IPS-NIHi11 (cell line): Measurements from ENCODE around the gene RAPGEF5.
A peak's percentile ranks its signal among the peaks of the same experiment; 100 is the strongest.

ENCODE experiments used
- DNase-seq: peaks from one replicate; pipeline ENCODE4 v3.0.0; 2012; ENCODE audit warnings: mixed read lengths, low spot score

The RAPGEF5 gene

DNA sequence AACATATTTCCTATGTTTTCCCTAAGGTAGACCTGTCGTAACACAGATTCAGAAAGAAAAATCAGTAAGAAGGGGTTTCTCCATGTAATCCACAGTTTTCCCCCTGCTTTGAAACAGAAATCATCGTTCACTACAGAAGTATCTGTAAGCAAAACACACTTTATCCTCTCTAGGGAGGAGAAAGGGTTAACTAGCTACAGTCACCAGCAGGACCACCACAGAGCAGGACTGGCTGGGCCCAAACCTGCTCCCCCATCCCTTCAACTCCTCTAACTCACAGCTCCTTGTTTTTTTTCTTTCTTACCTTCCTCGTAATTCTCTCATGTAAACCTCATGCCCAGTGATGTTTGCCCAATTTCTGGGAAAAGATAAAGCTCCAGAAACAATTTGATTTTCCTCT, 167.7 kb downstream of the RAPGEF5 start:
- peak; percentile 26 for DNase-seq

DNA sequence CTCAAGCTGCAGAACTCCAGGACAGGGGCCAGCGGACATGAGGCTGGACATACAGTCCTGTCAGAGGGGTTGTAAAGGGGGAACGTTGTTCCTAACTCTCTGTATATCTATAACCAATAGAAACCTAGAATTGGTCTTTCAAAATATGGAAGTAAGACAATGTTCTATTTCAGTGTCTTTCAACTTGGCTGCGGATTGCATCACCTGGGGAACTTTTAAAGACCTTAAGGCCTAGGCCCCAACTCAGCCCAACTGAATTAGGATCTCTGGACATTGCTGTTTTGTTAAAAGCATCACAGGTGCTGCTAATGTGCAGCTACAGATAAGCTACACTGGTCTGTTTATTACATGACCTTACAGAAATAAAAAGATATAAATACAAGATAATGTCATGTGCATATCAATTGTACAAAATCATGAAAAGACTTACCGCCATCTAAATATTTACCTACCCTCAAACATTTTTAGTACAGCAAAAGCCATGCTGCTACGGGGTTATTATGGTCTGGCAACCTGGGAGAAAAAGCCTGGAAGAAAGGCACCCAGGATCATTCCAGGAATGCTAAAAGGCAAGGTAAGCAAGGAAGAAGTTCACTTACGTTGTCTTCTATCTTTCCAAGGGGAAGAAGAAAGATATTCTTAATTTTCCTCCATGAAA, 169.1 kb downstream of the RAPGEF5 start:
- DNase-seq: no peak

- DNase-seq: no peak
Observed at GRCh38 chr7:22185559-22185958, 171.4 kb downstream of the RAPGEF5 start.

GRCh38 chr7:22184549-22185199, 172.3 kb downstream of the RAPGEF5 start:
- DNase-seq: peak; percentile 14

GRCh38 chr7:22183522-22184280, 173.3 kb downstream of the RAPGEF5 start:
- DNase-seq: no peak

DNA sequence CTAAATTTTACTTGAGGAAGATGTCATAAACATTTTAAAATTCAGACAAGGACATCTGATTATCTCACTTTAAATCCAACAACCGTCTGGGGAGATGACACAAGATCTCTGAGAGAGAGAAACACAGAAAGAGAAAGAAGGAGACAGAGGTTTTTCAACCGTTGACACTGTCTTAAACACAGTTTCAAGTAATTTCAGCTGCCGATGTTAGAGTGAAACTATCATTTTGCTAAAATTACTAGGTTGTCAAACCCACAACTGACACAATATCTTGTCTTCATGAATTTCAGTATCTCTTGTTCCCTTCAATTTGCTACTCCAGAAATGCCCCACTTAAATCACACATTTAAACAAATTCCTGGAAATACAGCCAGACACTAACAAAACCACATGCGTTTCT, 174.8 kb downstream of the RAPGEF5 start:
- DNase-seq: no peak

DNA sequence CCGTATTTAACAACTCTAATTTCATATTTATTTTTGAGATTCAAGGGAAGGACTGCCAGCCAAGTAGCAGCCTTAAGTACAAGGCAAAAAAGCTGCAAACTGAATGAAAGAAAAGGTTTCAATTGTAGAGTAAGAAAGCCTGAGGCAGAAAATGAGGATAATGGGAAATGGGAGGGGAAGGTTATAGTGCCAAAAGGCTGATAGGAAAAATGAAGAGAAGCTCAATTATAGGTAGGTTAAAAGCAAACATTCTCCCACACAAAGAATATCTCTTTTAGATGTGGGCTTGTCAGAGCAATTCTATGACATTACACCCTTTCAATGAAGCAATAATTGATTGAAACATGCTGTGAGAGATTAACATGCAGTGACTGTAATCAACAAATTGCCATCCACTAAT, 175.3 kb downstream of the RAPGEF5 start:
- DNase-seq: no peak

DNA sequence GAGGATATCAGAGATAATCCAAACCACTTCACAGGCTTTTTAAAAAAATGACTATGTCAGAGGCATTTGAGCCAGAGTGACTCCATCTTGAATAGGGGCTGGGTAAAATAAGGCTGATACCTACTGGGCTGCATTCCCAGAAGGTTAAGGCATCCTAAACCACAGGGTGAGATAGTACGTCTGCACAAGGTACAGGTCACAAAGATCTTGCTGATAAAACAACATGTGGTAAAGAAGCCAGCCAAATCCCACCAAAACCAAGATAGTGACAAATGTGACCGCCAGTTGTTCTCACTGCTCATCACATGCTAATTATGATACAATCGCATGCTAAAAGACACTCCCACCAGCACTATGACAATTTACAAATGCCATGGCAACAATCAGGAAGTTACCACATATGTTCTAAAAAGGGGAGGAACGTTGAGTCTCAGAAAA, 177.5 kb downstream of the RAPGEF5 start:
- DNase-seq: no peak

GRCh38 chr7:22178735-22179134, 178.2 kb downstream of the RAPGEF5 start:
- no peak for DNase-seq

GRCh38 chr7:22176791-22177412, 180.1 kb downstream of the RAPGEF5 start:
- no peak for DNase-seq

DNA sequence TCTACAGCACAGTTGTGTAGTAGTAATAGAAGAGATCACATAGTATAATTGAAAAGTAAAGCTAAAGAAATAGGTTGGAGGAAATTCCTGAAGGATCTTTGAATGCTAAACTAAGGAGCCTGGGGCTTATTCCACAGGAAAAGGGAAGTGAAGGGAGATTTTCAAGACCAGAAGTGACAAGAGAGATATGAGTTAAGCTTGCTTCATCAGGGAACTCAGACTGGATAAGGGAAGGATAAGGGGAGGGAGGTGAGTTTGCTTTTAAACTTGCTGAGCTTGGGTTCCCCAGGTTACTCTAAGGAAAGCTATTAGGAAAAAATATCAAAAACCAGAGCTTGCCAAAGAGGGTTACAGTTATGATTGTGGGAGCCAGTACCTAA, 182.4 kb downstream of the RAPGEF5 start:
- no peak for DNase-seq

DNA sequence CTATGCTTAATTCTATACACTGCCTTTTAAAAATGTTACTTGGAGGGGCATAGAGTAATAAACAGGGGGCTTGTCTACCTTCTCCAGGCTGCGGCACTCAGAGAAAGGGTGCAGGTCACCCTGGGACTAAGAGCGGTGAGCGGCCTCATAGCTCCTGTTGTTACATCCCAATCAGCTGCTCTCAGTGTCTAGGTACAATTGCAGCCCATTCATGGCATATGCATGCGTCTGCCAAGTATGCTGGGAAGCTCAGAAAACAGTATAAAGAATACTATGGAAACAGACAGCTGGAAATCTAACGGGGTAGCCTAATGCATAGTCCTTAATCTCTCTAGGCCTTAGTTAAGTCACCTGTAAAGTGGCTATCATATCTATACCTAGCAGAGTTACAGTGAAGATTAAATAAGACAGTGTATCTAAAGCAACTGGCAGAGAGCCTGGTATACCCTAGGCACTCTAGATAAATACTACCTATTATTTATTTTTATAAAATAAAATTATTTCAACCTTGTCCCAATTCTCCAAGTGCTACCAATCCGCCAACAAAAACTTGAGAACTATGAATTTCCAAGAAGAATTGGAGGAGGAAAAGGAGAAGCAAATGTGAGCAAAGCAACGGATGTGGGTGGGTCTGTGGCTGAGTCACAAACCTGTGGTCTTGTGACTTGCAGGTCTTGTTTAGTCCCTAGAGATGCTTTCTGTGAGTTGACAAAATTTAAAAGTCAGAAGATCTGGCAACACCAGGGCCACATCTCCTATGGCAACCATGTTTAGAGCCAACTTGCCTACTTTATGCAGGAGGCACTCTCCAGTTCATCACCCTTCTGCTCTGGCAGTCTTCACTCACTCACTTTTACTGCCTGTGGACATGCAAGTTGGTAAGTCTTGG, 183.0 kb downstream of the RAPGEF5 start:
- no peak for DNase-seq

GRCh38 chr7:22168129-22168634, 188.8 kb downstream of the RAPGEF5 start:
- DNase-seq: no peak

DNA sequence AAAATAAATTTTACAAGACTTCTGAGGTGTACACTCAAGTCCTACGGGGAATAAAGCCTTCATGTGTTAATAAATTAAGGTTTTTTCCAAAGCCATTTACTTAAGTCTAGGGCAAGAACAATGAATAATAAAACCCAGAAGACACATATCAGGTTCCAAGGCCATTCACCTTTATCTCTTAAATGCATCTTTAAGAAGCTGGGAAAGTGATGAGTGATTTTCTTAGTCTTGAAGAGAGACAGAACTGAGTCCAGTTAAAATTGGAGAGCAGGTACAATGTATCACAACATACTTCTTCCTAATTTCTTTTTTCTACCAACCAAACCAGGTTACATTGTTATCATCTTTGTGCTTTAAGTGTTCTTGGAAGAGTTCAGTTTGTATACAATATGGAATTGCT, 189.5 kb downstream of the RAPGEF5 start:
- DNase-seq: no peak

DNA sequence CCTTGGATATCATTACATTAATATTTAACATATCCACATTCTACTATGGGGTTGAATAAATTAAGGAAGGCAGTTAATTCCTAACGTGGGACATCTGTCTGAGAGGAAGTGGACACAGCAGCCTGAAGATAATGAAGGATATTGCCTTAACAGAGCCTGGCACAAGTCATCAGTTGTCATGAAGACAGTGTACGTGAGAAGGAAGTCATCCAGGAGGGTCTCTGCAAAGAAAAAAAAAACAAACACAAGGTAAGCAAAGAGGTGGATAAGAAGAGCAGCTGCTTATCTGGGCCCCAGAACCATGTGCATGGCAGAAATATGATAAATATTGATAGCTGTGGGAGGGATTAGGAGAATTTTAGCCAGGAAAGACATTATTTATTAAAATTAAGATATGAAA, 190.0 kb downstream of the RAPGEF5 start:
- DNase-seq: no peak

GRCh38 chr7:22159341-22159740, 197.6 kb downstream of the RAPGEF5 start:
- no peak for DNase-seq

DNA sequence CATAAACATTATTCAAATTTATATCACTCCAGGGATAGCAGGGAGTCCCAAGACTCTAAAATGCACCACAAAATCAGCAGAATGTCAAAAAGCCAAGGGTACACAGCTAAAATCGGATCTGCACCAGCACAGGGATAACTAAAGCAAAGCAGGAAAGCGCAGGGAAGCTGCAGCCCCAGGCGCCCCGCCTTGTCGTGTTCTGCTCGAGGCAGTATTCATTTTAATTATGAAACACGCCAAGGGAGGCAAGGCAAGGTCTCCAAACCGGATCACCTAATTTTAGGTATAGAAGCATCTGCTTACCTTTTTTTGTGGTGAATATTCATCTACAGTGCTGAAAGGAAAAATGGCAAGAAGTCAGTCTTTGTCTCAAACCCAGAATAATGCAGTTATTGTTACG, 199.4 kb downstream of the RAPGEF5 start:
- DNase-seq: no peak

GRCh38 chr7:22156205-22156604, 200.7 kb downstream of the RAPGEF5 start:
- DNase-seq: no peak

DNA sequence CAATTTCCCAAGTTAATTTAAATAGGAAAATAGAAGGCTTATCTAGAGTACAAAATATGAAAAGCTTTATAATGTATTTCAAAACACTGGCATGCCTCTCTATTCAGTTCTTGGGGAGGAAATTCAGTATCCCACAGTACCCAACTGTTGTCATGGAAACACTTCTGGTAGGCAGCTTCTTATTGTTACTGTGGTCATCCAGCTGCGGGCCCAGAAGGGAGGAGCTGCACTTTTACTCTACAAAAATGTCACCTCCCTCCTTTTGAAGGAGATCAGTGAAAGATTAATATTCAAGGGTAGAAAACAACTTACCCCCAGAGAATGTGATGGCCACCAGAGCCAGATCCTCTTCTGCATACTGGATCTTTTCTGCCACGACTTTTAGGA, 202.8 kb downstream of the RAPGEF5 start:
- peak; percentile 17 for DNase-seq

DNA sequence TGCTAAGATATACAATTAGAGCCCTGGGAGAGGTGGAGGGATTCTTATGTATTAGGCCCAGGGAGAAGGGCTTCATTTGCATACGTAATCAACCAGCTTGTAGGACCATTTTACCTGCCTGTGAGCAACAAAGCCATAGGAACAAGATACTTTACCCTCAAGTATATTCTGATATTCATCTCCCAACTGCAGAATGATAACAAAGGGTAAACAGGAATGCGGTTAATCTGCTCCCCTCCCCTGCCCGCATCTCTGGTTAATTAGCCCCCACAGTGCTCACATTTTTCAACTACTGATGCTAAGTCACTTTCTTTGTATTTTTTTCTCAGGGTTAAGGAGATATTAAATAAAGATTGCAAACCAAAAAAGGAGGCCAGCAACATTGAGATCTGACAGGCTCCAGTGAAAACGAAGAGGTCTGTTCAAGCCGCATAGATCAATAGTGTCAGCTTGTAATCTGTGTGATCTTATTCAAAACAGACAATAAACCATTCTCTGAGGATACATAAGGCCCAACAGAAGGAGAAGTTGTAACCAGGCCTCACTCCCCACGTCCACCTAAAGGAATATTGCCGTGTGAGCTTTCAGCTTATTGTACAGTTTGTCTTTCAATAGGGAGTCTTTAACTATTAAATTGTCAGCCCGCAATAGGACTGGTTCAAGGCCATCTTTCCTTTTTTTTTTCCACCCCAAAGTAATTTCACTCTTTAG, 203.4 kb downstream of the RAPGEF5 start:
- DNase-seq: no peak

DNA sequence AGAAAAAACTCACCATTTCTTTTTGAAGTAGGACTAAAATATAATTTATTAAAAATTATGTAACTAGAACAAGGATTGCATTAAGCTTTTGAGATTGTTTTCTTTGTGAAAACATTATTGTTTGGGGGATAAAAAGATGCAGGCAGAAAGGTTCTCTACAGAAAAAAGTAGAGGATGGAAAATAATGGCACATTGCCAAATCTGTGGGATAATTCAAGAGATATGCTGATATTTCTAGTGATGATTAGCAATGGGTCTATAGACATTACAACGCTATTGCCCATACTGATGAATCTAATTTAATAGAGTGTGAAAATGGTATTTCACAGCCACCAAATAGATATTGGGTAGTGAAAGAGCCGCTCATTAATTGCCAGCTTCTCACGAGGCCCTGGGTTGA, 204.3 kb downstream of the RAPGEF5 start:
- DNase-seq: no peak
